BJ (cell line): ENCODE measurements around the gene SGO1. TPM values are rescaled to one million over a fixed set of nuclear protein-coding genes. Genes with fewer than 3 reads are reported as not detected.

ENCODE experiments used
- CTCF ChIA-PET: fragments of 350-600 bp; formaldehyde crosslinking; extraction: SDS; loops from one replicate; lab custom pipeline; 2021; ENCODE audit warnings: antibody characterized with exemption, inconsistent platforms; lab: Yijun Ruan, JAX
- POLR2A ChIA-PET: fragments of 300-600 bp; sonication (Branson Sonifier 250); formaldehyde crosslinking; extraction: SDS; loops from one replicate; lab custom pipeline; 2021; ENCODE audit warnings: antibody characterized with exemption; lab: Charles Lee
- DNase-seq: peaks from one replicate; pipeline ENCODE4 v3.0.0-alpha.2; 2011; ENCODE audit warnings: low read depth
- H3K27me3 ChIP-seq: 2 replicates; pipeline ENCODE4 v1.6.0; 2011; ENCODE audit warnings: low read length; ENCODE audit not compliant: control insufficient read depth, insufficient read depth
- H3K36me3 ChIP-seq: 2 replicates; pipeline ENCODE4 v1.5.1; 2011; ENCODE audit warnings: low read length; ENCODE audit not compliant: control insufficient read depth, insufficient read depth
- H3K4me3 ChIP-seq: 2 replicates; pipeline ENCODE4 v1.5.1; 2011; ENCODE audit warnings: low read depth, mild to moderate bottlenecking, control low read depth, low read length
- polyA plus RNA-seq: library from polyadenylated mRNA; depleted of rRNA; stranded (reverse); fragments of >200 nt; gene quantifications from 2 replicates; pipeline ENCODE4 v1.2.3, GENCODE V29; 2011
- TF ChIP-seq, protein P1 (sequence below): IDR thresholded peaks from 2 replicates; pipeline ENCODE4 v1.5.1; 2011; ENCODE audit warnings: low read depth, mild to moderate bottlenecking, control low read depth, inconsistent platforms, low read length, moderate library complexity; ENCODE audit not compliant: insufficient read depth

The SGO1 gene
- polyA plus RNA-seq, 1 experiment = 1.6 TPM

DNA sequence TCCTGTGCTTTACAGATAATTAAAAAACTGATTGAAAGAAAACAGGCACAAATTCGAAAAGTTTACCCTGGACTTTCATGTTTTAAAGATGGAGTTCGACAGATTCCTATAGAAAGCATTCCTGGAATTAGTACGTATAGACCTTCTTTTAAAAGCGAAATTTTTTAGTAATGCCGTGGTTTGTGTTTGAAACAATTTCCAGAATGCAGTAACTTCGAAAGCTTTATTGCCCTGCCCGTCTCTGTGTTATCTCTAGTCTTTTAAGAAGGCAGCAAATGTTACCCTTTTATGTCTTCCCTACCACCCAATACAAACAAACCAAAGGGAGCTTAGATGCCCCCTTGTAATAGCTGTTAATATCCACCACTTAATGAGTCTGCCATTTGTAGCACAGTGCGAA, 39.7 kb downstream of the SGO1 start:
- CTCF ChIA-PET = no interaction called here
- H3K36me3 ChIP-seq = no peaks in the 10 kb centered on the region
- H3K4me3 ChIP-seq = no peak overlapping the region
- no peak for DNase-seq
- TF ChIP-seq, protein P1, sequence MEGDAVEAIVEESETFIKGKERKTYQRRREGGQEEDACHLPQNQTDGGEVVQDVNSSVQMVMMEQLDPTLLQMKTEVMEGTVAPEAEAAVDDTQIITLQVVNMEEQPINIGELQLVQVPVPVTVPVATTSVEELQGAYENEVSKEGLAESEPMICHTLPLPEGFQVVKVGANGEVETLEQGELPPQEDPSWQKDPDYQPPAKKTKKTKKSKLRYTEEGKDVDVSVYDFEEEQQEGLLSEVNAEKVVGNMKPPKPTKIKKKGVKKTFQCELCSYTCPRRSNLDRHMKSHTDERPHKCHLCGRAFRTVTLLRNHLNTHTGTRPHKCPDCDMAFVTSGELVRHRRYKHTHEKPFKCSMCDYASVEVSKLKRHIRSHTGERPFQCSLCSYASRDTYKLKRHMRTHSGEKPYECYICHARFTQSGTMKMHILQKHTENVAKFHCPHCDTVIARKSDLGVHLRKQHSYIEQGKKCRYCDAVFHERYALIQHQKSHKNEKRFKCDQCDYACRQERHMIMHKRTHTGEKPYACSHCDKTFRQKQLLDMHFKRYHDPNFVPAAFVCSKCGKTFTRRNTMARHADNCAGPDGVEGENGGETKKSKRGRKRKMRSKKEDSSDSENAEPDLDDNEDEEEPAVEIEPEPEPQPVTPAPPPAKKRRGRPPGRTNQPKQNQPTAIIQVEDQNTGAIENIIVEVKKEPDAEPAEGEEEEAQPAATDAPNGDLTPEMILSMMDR = no peak
- H3K27me3 ChIP-seq = no peaks in the 10 kb centered on the region
- POLR2A ChIA-PET = no interaction called here

DNA sequence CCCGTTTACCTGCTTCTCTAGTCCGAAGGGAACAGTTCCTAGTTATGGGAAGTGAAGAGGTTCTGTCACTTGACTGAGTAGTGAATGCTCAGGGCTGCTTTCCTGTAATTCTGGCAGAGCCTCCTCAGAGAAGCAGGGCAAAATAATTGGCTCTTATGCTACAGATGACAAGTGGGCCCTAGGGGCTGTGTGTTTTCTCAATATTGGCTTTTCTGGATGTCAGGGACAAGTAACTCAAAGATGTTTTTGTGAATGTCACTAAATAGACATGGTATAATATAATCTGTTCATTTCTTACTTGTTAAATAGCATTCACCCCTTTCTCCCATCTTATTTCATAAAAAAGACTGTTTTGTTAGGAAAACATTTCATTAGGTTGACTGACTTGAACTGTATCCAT, 40.1 kb downstream of the SGO1 start:
- H3K27me3 ChIP-seq = no peaks in the 10 kb centered on the region
- H3K36me3 ChIP-seq = no peaks in the 10 kb centered on the region
- no peak for DNase-seq
- ChIA-PET CTCF (interaction anchor here (1.2 kb wide), 1 partner anchor 12 kb away, joined by 3 read pairs; no protein-coding TSS in a partner anchor), POLR2A (no interaction called here)
- TF ChIP-seq, protein P1 = no peak
- no peak overlapping the region for H3K4me3 ChIP-seq

- Histone ChIP-seq H3K27me3 (no peaks in the 10 kb centered on the region), H3K4me3 (no peak overlapping the region), H3K36me3 (no peaks in the 10 kb centered on the region)
- no peak for DNase-seq
- TF ChIP-seq, protein P1 = no peak
- POLR2A ChIA-PET = no interaction called here
- CTCF ChIA-PET = no interaction called here
Measured at GRCh38 chr3:20143519-20143918, 42.5 kb downstream of the SGO1 start.

DNA sequence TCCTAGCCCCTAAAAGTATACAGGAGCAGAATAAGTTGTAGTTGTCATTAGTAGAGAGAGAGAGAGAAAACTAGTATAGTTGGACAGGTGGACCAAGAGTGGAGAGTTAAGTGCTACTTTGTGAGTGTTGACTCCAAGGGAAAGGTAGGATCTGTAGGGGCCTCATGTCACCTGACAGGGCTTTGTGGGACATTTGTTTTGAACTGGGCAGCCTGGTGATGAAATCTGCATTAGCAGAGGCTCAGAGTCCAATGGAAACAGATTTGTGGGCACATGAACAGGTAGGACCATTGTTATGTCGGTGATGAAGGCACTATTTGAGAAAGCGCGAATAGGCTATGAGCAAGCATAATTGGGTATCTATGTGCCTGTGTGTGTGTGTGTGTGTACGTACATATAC, 43.5 kb downstream of the SGO1 start:
- Histone ChIP-seq H3K4me3 (no peak overlapping the region), H3K27me3 (no peaks in the 10 kb centered on the region), H3K36me3 (no peaks in the 10 kb centered on the region)
- no peak for DNase-seq
- ChIA-PET CTCF (interaction anchor here (1.6 kb wide), 1 partner anchor 10 kb away, joined by 6 read pairs; no protein-coding TSS in a partner anchor), POLR2A (no interaction called here)
- TF ChIP-seq, protein P1 = no peak

DNA sequence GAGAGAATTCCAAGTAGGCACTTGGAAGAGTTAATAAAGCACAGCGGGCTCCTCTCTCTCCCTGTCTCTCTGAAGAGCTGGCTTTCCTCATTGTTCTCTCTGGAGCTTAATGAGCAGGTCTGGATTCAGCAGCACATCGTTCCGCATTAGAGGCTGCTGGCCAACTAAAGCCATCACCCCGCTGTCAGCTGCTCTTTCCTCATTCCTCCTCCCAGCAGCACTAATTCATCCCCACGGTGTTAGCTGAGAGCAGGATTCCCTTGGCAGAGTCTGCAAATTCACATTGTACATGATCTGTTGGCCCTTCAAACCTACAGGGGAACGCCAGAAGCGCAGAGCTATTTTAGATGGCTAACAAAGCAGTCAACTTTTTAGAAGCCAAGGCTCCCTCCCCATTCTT, 44.2 kb downstream of the SGO1 start:
- no peak for DNase-seq
- H3K36me3 ChIP-seq = no peaks in the 10 kb centered on the region
- H3K4me3 ChIP-seq = no peak overlapping the region
- ChIA-PET CTCF (interaction anchor here (0.5 to 1.6 kb wide), 2 partner anchors 9 to 41 kb away, joined by 3 to 6 read pairs; no protein-coding TSS in a partner anchor), POLR2A (no interaction called here)
- TF ChIP-seq, protein P1 = no peak
- no peaks in the 10 kb centered on the region for H3K27me3 ChIP-seq
